GM06990 (cell line): Measurements from ENCODE around the gene TM9SF3.

Experiments
- DNase-seq: peaks from one replicate; pipeline ENCODE4 v3.0.0-alpha.2; 2011; ENCODE audit not compliant: insufficient read length; ENCODE audit errors: extremely low read depth
- H3K27me3 ChIP-seq: replicated peaks from 2 replicates; pipeline ENCODE4 v1.6.0; 2011; ENCODE audit warnings: low read length; ENCODE audit not compliant: control insufficient read depth, insufficient read depth
- H3K36me3 ChIP-seq: 2 replicates; pipeline ENCODE4 v1.5.1; 2011; ENCODE audit warnings: low read length; ENCODE audit not compliant: control insufficient read depth, insufficient read depth
- H3K4me3 ChIP-seq: replicated peaks from 2 replicates; pipeline ENCODE4 v1.5.1; 2011; ENCODE audit warnings: low read depth, mild to moderate bottlenecking, control low read depth, low read length
- TF ChIP-seq, protein P1 (sequence below): IDR thresholded peaks from 2 replicates; pipeline ENCODE4 v1.5.1; 2011; ENCODE audit warnings: low read length, control low read depth, mild to moderate bottlenecking, inconsistent platforms; ENCODE audit not compliant: insufficient read depth, poor library complexity, severe bottlenecking

The TM9SF3 gene

GRCh38 chr10:96625173-96625572 is 38.4 kb upstream of the TM9SF3 start:
- H3K4me3 ChIP-seq: no peak overlapping the region
- H3K36me3 ChIP-seq: peaks cover 29% of the 10 kb centered on the region
- H3K27me3 ChIP-seq: no peaks in the 10 kb centered on the region
- DNase-seq: no peak
- TF ChIP-seq, protein P1, sequence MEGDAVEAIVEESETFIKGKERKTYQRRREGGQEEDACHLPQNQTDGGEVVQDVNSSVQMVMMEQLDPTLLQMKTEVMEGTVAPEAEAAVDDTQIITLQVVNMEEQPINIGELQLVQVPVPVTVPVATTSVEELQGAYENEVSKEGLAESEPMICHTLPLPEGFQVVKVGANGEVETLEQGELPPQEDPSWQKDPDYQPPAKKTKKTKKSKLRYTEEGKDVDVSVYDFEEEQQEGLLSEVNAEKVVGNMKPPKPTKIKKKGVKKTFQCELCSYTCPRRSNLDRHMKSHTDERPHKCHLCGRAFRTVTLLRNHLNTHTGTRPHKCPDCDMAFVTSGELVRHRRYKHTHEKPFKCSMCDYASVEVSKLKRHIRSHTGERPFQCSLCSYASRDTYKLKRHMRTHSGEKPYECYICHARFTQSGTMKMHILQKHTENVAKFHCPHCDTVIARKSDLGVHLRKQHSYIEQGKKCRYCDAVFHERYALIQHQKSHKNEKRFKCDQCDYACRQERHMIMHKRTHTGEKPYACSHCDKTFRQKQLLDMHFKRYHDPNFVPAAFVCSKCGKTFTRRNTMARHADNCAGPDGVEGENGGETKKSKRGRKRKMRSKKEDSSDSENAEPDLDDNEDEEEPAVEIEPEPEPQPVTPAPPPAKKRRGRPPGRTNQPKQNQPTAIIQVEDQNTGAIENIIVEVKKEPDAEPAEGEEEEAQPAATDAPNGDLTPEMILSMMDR: no peak

DNA sequence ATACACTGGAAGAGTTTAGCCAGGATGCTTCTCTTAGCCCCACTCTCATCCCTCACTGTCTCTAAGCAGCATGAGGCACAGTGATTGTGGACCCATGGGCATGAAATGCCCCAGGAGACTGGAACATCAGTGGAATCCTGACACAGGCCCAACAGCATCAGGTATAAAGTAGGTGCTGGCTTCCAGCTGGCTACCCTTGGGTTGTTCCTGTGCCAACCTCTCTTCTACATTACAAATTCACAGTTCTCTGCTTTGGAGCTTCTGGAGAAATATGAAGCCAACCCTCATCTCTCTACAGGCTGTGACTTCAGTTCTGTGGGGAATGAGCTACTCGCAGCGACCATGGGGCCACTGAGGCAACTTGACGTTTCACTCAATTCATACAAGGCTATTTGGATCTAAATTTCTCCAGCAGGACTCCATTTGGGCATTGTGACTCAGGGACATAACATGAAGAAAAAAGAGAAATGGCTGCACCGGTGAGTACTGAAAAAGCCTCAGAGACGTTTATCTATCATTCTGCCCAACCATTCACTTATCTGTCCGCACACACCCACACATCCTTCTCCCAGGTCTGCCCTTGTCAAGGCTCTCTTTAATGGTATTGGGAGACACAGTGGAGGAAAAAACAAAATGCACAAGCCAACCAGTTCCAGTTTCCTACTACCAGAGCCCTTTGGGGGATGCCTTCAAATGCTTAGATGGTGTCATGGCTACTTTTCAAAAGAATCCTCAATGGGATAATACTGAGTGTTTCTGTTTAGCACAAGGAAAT is 35.4 kb upstream of the TM9SF3 start:
- TF ChIP-seq, protein P1: no peak
- peaks cover 38% of the 10 kb centered on the region for H3K36me3 ChIP-seq
- no peaks in the 10 kb centered on the region for H3K27me3 ChIP-seq
- DNase-seq: no peak
- H3K4me3 ChIP-seq: no peak overlapping the region

DNA sequence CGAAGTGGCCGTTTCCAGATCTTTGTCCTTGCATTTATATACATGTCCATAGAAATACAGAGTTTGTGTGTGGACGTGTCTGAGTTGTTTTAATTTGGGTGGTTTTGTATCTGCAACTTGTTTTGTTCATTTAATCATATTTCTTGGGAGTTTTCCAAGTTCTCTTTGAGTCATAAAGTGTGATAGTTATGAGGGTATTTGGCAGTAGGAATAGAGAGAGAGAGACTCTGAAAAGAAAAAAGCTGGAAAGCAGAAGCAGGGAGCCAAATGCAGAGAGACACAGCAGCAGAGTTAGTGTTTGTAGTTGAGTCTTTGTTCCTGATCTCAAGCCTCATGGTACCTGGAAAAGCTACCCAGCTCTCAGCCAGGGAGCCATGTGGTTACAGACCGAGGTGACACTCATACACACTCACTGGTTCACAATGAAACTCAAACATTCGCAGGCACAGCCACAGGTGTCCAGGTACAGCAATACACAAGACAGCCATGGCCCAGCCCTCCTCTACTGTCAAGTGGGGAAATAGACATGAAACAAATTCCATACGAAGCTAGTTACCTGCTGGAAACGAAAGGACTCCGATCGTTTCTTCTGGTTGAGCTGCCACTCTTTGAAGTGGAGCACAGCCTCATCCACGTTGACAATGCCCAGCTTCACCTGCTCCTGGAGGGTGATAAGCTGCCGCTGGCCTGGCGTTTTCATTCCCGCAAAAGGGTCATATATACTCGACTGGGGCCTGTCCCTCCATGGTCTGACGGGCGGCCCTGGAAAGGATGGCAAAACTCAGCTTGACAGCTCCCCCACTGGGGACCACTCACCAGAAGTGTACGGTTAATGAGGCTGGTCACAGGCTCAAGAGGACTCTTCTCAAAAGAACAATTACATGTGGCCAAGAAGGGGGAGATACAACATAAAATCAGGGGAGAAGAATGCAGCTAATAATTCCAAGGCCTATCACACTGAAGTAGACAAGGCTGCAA is 33.3 kb upstream of the TM9SF3 start:
- H3K27me3 ChIP-seq: no peaks in the 10 kb centered on the region

GRCh38 chr10:96619120-96619519 is 32.3 kb upstream of the TM9SF3 start:
- no peak for DNase-seq
- no peak overlapping the region for H3K4me3 ChIP-seq
- TF ChIP-seq, protein P1: no peak
- peaks cover 48% of the 10 kb centered on the region for H3K36me3 ChIP-seq
- no peaks in the 10 kb centered on the region for H3K27me3 ChIP-seq

More for the DNA sequence above, 33.3 kb upstream of the TM9SF3 start:
- no peak overlapping the region for H3K4me3 ChIP-seq
- no peak for DNase-seq
- TF ChIP-seq, protein P1: no peak
- H3K36me3 ChIP-seq: peaks cover 48% of the 10 kb centered on the region

GRCh38 chr10:96618653-96619052 is 31.8 kb upstream of the TM9SF3 start:
- DNase-seq: no peak
- TF ChIP-seq, protein P1: no peak
- Histone ChIP-seq H3K27me3 (no peaks in the 10 kb centered on the region), H3K4me3 (no peak overlapping the region), H3K36me3 (peaks cover 48% of the 10 kb centered on the region)
